Muscle layer of colon (tissue), 2 donors: ENCODE measurements around the gene PIGN.

Experiments
- H3K27ac ChIP-seq: one replicate; pipeline ENCODE4 v1.7.0; 2013; ENCODE audit warnings: low read depth, mild to moderate bottlenecking, low read length, moderate library complexity
- H3K27me3 ChIP-seq, 2 donors: one replicate each; pipeline ENCODE4 v1.7.0; 2013; ENCODE audit warnings: low read length in 2 of 2, mild to moderate bottlenecking in 2 of 2; ENCODE audit not compliant: insufficient read depth in 2 of 2, control insufficient read depth in 1 of 2
- H3K36me3 ChIP-seq: one replicate; pipeline ENCODE4 v1.7.0; 2013; ENCODE audit warnings: mild to moderate bottlenecking, low read length; ENCODE audit not compliant: insufficient read depth
- H3K4me1 ChIP-seq: one replicate; pipeline ENCODE4 v1.7.0; 2013; ENCODE audit warnings: mild to moderate bottlenecking, low read length; ENCODE audit not compliant: insufficient read depth
- H3K4me3 ChIP-seq, 2 donors: one replicate each; pipeline ENCODE4 v1.7.0; 2013; ENCODE audit warnings: low read length in 2 of 2, low read depth in 1 of 2, mild to moderate bottlenecking in 1 of 2, moderate library complexity in 1 of 2
- H3K9ac ChIP-seq: one replicate; pipeline ENCODE4 v1.7.0; 2013; ENCODE audit warnings: low read length
- H3K9me3 ChIP-seq: one replicate; pipeline ENCODE4 v1.7.0; 2013; ENCODE audit warnings: mild to moderate bottlenecking, low read length
- donor health status: abdominal sarcoma.
- donor health status: Adenocarcinoma of cecum.

PIGN gene

DNA sequence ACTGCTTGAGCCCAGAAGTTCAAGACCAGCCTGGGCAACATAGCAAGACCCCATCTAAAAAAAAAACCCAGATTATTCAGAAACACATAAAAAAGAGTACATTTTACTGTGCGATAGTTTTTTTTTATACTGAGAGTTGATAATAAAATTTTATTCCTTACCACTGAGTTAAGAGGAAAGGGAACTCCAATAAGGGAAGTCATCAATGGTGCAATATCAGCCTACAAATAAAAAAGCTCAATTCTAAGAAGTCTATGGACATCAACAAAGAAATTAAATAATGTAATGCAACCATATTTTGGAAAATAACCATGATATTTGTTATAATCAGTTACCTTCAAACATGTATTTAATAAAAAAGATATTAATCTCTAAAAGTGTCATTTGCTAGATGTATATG lies 46.6 kb downstream of the PIGN start:
- H3K36me3 ChIP-seq: peaks cover 14% of the 10 kb centered on the region

DNA sequence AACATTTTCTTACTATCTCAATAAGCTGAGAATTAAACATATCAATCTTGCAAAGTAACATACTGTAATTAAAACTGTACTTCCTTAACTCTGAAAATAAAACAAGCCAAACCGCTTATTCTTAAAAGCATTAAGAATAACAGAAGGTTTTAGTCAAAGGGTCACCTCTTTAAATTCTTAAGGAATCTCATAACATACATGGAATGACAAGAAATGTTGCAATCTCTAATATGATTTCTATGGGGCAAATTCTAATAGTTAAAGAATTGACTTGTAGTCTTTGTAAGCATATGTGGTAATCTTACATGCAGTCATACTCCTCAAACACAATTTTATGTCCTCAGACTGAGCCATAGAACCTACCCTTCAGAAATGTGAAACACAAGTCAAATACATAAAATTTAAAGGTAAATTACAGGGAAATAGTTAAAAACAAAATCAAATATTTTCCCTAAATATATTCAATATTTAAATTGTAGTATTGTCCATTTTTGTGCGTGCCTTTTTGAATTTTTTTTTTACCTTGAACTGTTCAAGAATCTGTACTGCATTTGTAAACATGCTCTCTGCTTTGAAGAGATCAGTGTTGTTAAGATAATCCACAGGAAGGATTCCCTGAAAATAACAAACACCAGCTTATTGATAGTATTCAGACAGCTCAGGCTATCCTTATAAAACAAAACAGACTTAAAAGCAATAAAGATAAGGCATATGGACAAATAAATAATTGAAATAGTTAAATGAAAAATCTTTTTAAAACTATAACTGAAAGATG lies 48.2 kb downstream of the PIGN start:
- H3K36me3 ChIP-seq: peaks cover 14% of the 10 kb centered on the region
- no peaks in the 10 kb centered on the region for H3K4me1 ChIP-seq
- no peaks in the 10 kb centered on the region for H3K9me3 ChIP-seq
- H3K27ac ChIP-seq: no peak overlapping the region
- H3K27me3 ChIP-seq: no peaks in the 10 kb centered on the region
- no peak overlapping the region for H3K4me3 ChIP-seq
- no peak overlapping the region for H3K9ac ChIP-seq

More for the DNA sequence above, 46.6 kb downstream of the PIGN start:
- Histone ChIP-seq H3K27me3 (no peaks in the 10 kb centered on the region), H3K27ac (no peak overlapping the region), H3K9me3 (no peaks in the 10 kb centered on the region), H3K4me1 (no peaks in the 10 kb centered on the region), H3K4me3 (no peak overlapping the region), H3K9ac (no peak overlapping the region)

DNA sequence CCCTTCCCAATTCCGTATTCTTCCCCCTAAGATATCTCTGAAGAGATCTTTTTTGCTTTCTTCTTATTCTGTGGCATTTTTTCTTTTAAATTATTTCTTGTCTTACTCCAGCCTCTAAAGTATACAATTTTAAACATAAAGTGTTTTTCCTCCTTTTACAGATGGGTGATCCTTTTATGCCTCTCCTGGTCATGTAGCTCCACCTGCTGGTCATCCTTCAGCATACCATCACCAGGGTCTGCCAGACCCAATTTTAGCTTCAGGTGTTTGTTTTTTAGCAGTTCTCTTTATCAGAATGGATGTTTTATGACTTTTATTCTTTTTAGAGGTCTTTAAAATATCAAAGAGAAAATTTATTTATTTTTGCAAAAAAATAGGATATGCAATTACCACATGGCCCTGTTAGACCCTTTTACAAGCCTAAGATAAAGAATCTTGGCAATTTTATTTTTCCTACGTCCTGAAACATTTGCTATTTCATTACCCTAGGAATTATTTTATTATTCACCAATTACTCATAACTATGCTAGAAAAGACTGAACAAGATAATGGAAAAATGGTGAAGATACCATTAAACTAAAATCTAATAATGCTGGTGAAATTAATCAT lies 55.5 kb downstream of the PIGN start:
- Histone ChIP-seq H3K4me1 (no peaks in the 10 kb centered on the region), H3K36me3 (no peaks in the 10 kb centered on the region), H3K9ac (no peak overlapping the region), H3K9me3 (no peaks in the 10 kb centered on the region), H3K27ac (no peak overlapping the region), H3K4me3 (no peak overlapping the region), H3K27me3 (no peaks in the 10 kb centered on the region)

DNA sequence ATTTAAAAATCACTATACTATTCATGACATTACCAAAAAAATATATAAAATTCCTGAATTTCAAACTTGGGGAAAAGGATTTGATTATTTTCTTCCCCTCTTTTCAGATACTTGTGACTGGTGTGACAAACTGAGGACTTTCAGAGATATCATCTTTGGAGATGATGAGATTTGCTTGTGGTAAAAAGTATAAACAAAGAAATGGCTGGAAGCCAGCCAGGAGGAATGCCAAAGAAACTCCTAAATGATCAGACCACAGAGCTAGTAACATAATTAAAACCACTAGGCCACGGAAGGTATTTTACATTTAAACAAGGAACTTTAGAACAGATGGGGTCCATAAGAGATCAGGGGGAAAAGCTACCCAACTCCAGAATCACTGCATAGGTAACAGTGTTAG lies 58.7 kb downstream of the PIGN start:
- Histone ChIP-seq H3K9me3 (no peaks in the 10 kb centered on the region), H3K4me1 (no peaks in the 10 kb centered on the region), H3K27ac (no peak overlapping the region), H3K27me3 (no peaks in the 10 kb centered on the region), H3K4me3 (no peak overlapping the region), H3K9ac (no peak overlapping the region), H3K36me3 (no peaks in the 10 kb centered on the region)

DNA sequence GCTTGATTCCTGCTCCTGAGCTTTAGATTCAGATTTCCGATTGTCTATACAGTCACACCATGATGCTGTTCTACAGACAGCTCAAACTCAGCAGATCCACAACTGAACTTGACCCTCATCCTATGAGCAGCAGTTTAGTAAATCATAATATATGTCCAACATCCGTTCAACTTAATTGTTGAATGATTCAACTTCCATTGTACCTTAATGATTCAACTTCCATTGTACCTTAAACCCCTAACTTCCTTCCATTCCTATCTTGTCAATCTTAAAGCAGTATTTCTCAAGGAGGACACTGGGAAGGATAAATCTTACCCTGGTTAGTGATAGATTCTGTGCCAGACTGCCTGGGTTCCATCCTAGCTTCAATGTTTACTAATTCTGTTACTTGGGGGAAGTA lies 60.1 kb downstream of the PIGN start:
- Histone ChIP-seq H3K9ac (no peak overlapping the region), H3K27me3 (no peaks in the 10 kb centered on the region), H3K9me3 (no peaks in the 10 kb centered on the region), H3K36me3 (no peaks in the 10 kb centered on the region), H3K4me3 (no peak overlapping the region), H3K27ac (no peak overlapping the region), H3K4me1 (no peaks in the 10 kb centered on the region)

DNA sequence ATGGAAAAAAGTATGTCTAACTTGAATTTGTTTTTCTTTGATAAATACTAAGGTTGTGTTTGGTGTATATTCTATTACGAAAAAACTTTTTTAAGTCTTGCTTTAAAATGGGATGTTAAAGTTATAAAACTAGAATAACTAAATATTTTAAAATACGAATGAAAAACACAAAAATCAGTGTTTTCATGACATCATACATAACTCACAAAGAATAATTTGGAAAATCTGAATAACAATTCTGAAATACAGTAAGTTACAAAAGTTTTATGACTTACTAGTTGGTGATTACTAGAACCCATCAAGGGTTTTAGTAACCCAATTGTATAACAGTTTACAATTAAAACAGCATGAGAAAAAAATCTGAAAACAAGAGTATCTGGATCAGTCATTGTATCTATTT lies 61.2 kb downstream of the PIGN start:
- Histone ChIP-seq H3K36me3 (no peaks in the 10 kb centered on the region), H3K4me3 (no peak overlapping the region), H3K9me3 (no peaks in the 10 kb centered on the region), H3K27ac (no peak overlapping the region), H3K27me3 (no peaks in the 10 kb centered on the region), H3K4me1 (no peaks in the 10 kb centered on the region), H3K9ac (no peak overlapping the region)

DNA sequence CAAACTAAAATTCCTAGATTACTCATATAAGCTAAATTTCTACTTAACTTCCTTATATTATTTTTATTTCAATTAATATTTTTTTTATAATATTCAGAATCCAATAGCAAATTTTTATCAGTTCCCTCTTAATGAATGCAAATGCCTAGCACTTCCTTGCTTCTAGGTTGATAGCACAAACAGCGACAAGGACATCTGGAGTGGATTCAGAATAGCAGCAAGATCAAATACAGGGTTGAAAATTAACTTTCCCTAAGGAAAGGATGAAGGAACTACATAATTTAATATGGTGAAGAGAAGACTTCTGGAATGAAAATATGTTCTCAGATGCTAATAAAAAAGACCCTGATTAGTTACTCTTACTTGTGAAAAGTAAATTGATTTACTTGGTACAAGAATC lies 64.5 kb downstream of the PIGN start:
- no peaks in the 10 kb centered on the region for H3K27me3 ChIP-seq
- peaks cover 4% of the 10 kb centered on the region for H3K9me3 ChIP-seq
- no peak overlapping the region for H3K27ac ChIP-seq
- no peaks in the 10 kb centered on the region for H3K36me3 ChIP-seq
- H3K9ac ChIP-seq: no peak overlapping the region
- H3K4me1 ChIP-seq: no peaks in the 10 kb centered on the region
- H3K4me3 ChIP-seq: no peak overlapping the region

DNA sequence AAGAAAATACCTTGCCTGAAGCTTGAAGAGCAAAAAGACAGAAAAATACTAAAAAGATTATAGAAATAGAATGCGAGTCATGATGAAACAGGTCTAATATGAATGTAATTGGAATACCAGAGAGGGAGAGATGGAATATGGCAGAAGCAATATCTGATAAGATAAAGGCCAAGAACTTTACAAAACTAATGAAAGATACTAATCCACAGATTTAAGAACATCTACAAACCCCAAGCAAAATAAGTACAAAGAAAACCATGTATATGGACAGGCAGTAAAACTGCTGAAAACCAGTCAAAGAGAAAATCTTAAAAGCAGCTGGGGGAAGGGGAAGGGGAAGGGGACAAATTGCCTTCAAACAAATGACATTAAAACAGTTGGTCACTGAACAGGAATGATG lies 67.0 kb downstream of the PIGN start:
- Histone ChIP-seq H3K9me3 (peaks cover 4% of the 10 kb centered on the region), H3K4me1 (no peaks in the 10 kb centered on the region), H3K9ac (no peak overlapping the region), H3K27me3 (no peaks in the 10 kb centered on the region), H3K4me3 (no peak overlapping the region), H3K36me3 (no peaks in the 10 kb centered on the region), H3K27ac (no peak overlapping the region)

DNA sequence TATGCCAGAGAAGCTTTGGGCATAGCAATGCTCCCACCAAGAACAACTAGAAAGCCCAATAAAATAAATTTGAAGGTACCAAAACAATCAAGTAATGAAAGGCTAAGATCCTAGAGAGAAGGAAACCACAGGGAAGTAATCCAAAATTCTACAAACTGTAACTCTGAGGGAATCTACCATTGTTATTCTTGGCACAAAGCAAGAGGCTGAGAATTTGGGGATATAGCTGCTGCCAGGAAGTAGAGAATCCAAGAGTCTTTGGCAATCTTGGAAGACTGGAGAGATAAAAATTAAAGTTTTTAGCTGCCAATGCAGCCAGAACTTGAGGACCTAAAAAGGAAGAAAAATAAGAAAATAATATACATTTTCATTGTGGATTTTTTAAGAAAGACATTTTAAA lies 68.5 kb downstream of the PIGN start:
- no peaks in the 10 kb centered on the region for H3K27me3 ChIP-seq
- no peak overlapping the region for H3K27ac ChIP-seq
- no peak overlapping the region for H3K9ac ChIP-seq
- peaks cover 4% of the 10 kb centered on the region for H3K9me3 ChIP-seq
- H3K36me3 ChIP-seq: no peaks in the 10 kb centered on the region
- H3K4me3 ChIP-seq: no peak overlapping the region
- no peaks in the 10 kb centered on the region for H3K4me1 ChIP-seq

DNA sequence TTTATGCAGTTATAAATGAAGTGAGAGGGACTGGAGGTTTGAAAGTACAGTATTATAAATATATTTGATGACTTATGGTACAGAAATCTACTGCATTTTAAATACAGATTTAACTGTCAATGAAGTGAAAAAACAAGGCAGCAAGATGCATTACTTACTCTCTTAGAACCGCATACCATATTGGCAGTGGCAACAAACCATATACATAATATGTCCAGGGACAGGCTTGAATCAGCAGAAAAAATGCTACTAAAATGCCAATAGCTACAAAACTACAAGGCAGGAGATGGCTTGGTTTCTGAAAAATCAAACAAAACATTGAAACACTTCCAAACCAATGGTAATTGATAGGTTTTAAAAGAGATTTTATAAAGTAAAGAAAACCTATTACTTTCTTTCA lies 77.2 kb downstream of the PIGN start:
- H3K36me3 ChIP-seq: no peaks in the 10 kb centered on the region
- H3K9me3 ChIP-seq: no peaks in the 10 kb centered on the region

DNA sequence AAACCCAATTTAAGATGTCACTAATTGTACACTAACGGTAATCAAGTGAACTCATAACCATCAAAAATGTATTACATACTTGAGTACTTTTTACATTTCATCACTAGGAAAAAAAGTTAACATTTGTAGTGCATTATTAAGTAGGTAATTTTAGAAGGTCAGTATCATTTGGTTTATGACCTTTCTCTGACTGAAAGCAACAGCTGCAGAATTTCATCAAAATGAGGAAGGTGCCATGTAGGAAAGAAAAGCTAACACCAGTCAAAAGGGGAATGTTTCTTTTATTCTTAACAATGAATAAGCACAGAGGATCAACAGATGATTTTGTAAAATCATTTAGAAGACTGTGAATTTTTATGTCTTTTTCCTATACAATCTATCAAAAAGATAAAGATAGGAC lies 79.0 kb downstream of the PIGN start:
- Histone ChIP-seq H3K27me3 (no peaks in the 10 kb centered on the region), H3K4me3 (no peak overlapping the region), H3K4me1 (no peaks in the 10 kb centered on the region), H3K9me3 (no peaks in the 10 kb centered on the region), H3K9ac (no peak overlapping the region), H3K36me3 (no peaks in the 10 kb centered on the region), H3K27ac (no peak overlapping the region)

More for the DNA sequence above, 77.2 kb downstream of the PIGN start:
- no peaks in the 10 kb centered on the region for H3K4me1 ChIP-seq
- no peak overlapping the region for H3K27ac ChIP-seq
- H3K9ac ChIP-seq: no peak overlapping the region
- H3K4me3 ChIP-seq: no peak overlapping the region
- H3K27me3 ChIP-seq: no peaks in the 10 kb centered on the region

DNA sequence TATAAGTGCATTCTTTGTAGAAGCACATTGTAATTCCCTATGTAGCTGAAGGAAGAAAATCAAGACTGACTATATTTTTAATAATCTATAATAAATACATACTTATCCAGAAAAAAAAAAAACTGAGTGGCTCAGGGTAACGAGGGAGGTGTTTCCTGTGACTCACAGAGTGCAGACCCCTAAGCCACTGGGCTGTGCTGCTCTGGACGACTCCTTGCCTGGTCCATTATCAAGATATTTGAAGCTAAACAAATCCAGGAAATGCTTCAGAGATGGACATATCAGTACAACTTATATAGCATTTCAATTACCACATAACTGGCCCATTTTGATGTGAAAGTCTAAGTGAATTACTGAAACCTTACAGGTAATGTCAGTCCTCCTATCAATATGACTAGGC lies 80.6 kb downstream of the PIGN start:
- H3K36me3 ChIP-seq: no peaks in the 10 kb centered on the region
- H3K9ac ChIP-seq: no peak overlapping the region

More for the DNA sequence above, 80.6 kb downstream of the PIGN start:
- H3K27me3 ChIP-seq: no peaks in the 10 kb centered on the region
- no peaks in the 10 kb centered on the region for H3K4me1 ChIP-seq
- no peaks in the 10 kb centered on the region for H3K9me3 ChIP-seq
- H3K27ac ChIP-seq: no peak overlapping the region
- H3K4me3 ChIP-seq: no peak overlapping the region
